ENCODE measurements around the gene LBHD2. TPM values are rescaled to one million over a fixed set of nuclear protein-coding genes. Genes with fewer than 3 reads are reported as not detected.

The LBHD2 gene
- polyA plus RNA-seq, 1 donor (not counting 4 experiments of a cell fraction or from before 2014, with no cell fraction given), result not detected

DNA sequence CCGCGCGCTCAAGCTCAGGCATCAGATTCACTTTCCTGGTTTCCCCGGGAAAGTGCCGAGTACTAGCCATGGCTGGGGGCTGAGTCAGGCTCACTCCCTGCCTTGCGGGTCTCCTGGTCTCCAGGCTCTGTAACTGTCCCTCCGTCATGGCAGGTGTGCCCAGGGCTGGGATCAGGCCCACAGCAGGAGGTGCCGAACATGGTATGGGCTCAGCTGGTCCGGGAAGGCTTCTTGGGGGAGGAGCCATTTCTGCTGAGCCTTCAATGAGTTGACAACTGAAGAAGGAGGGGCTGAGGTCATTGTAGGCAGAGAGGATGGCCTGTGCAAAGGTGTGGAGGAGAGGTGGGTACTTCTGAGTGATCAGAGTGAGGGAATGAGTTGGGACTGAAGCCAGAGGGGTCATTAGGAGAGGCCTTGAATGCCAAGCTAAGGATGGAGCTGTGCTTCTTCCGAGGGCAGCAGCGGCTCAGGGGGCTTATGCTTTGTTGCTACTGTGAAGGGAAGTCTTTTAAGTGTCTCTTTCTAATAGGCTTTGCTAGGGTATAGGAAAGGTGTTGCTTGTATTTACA lies 11.3 kb downstream of the LBHD2 start:
- Histone ChIP-seq H3K9me3 (ENCODE audit: control insufficient read depth, low read depth, low read length) (no peaks in the 10 kb centered on the region), H3K79me2 (ENCODE audit: control insufficient read depth, insufficient read depth, low read length) (no peaks in the 10 kb centered on the region), H3K9ac (ENCODE audit: control insufficient read depth, extremely low read depth, insufficient read depth, low read length) (no peak overlapping the region), H3K27me3 (ENCODE audit: control insufficient read depth, extremely low read depth, insufficient read depth, low read length) (peaks cover 23% of the 10 kb centered on the region), H3K27ac (ENCODE audit: control insufficient read depth, insufficient read depth, low read length) (no peak overlapping the region), H4K20me1 (ENCODE audit: control insufficient read depth, extremely low read depth, insufficient read depth, low read length) (no peaks in the 10 kb centered on the region), H3K9me1 (ENCODE audit: control insufficient read depth, extremely low read depth, insufficient read depth, low read length) (no peaks in the 10 kb centered on the region), H3K36me3 (ENCODE audit: control insufficient read depth in 2 of 2, extremely low read depth in 1 of 2, insufficient read depth in 2 of 2, low read length in 2 of 2) (no peaks in the 10 kb centered on the region), H2AFZ (ENCODE audit: control insufficient read depth, low read length) (no peak overlapping the region), H3K4me1 (ENCODE audit: control insufficient read depth, extremely low read depth, insufficient read depth, low read length) (no peaks in the 10 kb centered on the region), H3K4me2 (ENCODE audit: control insufficient read depth, extremely low read depth, insufficient read depth, low read depth, low read length) (no peak overlapping the region), H3K4me3 (ENCODE audit: control insufficient read depth in 2 of 3, extremely low read depth in 1 of 3, insufficient read depth in 2 of 3, low read depth in 1 of 3, low read length in 3 of 3) (no peak overlapping the region)
- dilution Hi-C loops (cut with MboI; ENCODE audit: extremely low pct_ligation_motif_present, low sequenced_read_pairs), result no loop called here
- TF ChIP-seq, protein P1, sequence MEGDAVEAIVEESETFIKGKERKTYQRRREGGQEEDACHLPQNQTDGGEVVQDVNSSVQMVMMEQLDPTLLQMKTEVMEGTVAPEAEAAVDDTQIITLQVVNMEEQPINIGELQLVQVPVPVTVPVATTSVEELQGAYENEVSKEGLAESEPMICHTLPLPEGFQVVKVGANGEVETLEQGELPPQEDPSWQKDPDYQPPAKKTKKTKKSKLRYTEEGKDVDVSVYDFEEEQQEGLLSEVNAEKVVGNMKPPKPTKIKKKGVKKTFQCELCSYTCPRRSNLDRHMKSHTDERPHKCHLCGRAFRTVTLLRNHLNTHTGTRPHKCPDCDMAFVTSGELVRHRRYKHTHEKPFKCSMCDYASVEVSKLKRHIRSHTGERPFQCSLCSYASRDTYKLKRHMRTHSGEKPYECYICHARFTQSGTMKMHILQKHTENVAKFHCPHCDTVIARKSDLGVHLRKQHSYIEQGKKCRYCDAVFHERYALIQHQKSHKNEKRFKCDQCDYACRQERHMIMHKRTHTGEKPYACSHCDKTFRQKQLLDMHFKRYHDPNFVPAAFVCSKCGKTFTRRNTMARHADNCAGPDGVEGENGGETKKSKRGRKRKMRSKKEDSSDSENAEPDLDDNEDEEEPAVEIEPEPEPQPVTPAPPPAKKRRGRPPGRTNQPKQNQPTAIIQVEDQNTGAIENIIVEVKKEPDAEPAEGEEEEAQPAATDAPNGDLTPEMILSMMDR (optimal IDR thresholded peaks at IDR 0.05 in 1 of 3, IDR thresholded peaks at IDR 0.05 in 1 of 3, conservative IDR thresholded peaks at IDR 0.05 in 1 of 3; ENCODE audit: extremely low read depth in 1 of 3, insufficient read depth in 2 of 3, low read length in 3 of 3), result no peak
- TF ChIP-seq EZH2 (IDR thresholded peaks at IDR 0.05; ENCODE audit: low read length), result no peak
- DNase-seq (ENCODE audit: low read depth, low spot score), result no peak
- no peak for FAIRE-seq

DNA sequence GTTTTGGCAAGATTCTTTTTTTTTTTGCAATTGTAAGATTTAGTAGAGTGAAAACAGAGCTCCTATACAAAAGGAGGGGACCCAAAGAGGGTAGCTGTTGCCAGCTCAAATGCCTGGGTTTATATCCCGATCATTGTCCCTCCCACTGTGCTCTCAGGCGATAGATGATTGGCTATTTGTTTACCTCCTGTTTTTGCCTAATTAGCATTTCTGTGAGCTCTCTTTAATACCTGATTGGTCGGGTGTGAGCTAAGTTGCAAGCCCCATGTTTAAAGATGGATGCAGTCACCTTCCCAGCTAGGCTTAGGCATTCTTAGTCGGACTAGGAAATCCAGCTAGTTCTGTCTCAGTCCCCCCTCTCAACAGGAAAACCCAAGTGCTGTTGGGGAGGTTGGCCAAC lies 12.4 kb downstream of the LBHD2 start:
- no peak for FAIRE-seq
- no peaks in the 10 kb centered on the region for H3K4me1 ChIP-seq (ENCODE audit: control insufficient read depth, extremely low read depth, insufficient read depth, low read length)
- H2AFZ ChIP-seq (ENCODE audit: control insufficient read depth, low read length), result no peak overlapping the region
- H3K27ac ChIP-seq (ENCODE audit: control insufficient read depth, insufficient read depth, low read length), result no peak overlapping the region
- H4K20me1 ChIP-seq (ENCODE audit: control insufficient read depth, extremely low read depth, insufficient read depth, low read length), result no peaks in the 10 kb centered on the region
- dilution Hi-C loops (cut with MboI; ENCODE audit: extremely low pct_ligation_motif_present, low sequenced_read_pairs), result no loop called here
- H3K36me3 ChIP-seq (ENCODE audit: control insufficient read depth in 2 of 2, extremely low read depth in 1 of 2, insufficient read depth in 2 of 2, low read length in 2 of 2), result no peaks in the 10 kb centered on the region
- peaks cover 21% of the 10 kb centered on the region for H3K27me3 ChIP-seq (ENCODE audit: control insufficient read depth, extremely low read depth, insufficient read depth, low read length)
- TF ChIP-seq, protein P1 (optimal IDR thresholded peaks at IDR 0.05 in 1 of 3, IDR thresholded peaks at IDR 0.05 in 1 of 3, conservative IDR thresholded peaks at IDR 0.05 in 1 of 3; ENCODE audit: extremely low read depth in 1 of 3, insufficient read depth in 2 of 3, low read length in 3 of 3), result no peak
- no peak for TF ChIP-seq EZH2 (IDR thresholded peaks at IDR 0.05; ENCODE audit: low read length)
- H3K9me1 ChIP-seq (ENCODE audit: control insufficient read depth, extremely low read depth, insufficient read depth, low read length), result no peaks in the 10 kb centered on the region
- H3K9me3 ChIP-seq (ENCODE audit: control insufficient read depth, low read depth, low read length), result no peaks in the 10 kb centered on the region
- H3K4me2 ChIP-seq (ENCODE audit: control insufficient read depth, extremely low read depth, insufficient read depth, low read depth, low read length), result no peak overlapping the region
- H3K9ac ChIP-seq (ENCODE audit: control insufficient read depth, extremely low read depth, insufficient read depth, low read length), result no peak overlapping the region
- no peak for DNase-seq (ENCODE audit: low read depth, low spot score)
- no peaks in the 10 kb centered on the region for H3K79me2 ChIP-seq (ENCODE audit: control insufficient read depth, insufficient read depth, low read length)
- no peak overlapping the region for H3K4me3 ChIP-seq (ENCODE audit: control insufficient read depth in 2 of 3, extremely low read depth in 1 of 3, insufficient read depth in 2 of 3, low read depth in 1 of 3, low read length in 3 of 3)

Data from keratinocyte (primary cell).